HG03442 (cell line): Measurements from ENCODE around the gene SIX1.

Experiments used
- ATAC-seq: cut with Tn5 transposase; IDR thresholded peaks from one replicate; pipeline ENCODE4 v1.9.1; 2021; ENCODE audit warnings: mild to moderate bottlenecking, moderate library complexity; ENCODE audit not compliant: unreplicated experiment

SIX1 gene

DNA sequence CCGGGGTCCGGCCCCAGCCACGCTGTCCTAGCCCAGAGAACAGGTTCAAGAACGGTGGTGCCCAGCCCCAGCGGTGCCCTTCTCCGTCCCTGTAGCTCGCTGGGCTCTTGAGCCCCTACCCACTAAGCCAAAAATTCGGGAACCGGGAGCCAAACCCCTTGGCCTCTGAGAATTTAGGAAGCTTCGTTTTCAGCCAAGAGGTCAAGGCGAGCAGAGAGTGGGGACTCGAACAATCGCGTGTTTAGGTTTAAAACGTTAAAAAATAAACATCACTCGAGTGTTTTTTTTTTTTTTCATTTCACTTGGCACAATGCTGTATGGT, 6.2 kb downstream of the SIX1 start:
- no peak for ATAC-seq

DNA sequence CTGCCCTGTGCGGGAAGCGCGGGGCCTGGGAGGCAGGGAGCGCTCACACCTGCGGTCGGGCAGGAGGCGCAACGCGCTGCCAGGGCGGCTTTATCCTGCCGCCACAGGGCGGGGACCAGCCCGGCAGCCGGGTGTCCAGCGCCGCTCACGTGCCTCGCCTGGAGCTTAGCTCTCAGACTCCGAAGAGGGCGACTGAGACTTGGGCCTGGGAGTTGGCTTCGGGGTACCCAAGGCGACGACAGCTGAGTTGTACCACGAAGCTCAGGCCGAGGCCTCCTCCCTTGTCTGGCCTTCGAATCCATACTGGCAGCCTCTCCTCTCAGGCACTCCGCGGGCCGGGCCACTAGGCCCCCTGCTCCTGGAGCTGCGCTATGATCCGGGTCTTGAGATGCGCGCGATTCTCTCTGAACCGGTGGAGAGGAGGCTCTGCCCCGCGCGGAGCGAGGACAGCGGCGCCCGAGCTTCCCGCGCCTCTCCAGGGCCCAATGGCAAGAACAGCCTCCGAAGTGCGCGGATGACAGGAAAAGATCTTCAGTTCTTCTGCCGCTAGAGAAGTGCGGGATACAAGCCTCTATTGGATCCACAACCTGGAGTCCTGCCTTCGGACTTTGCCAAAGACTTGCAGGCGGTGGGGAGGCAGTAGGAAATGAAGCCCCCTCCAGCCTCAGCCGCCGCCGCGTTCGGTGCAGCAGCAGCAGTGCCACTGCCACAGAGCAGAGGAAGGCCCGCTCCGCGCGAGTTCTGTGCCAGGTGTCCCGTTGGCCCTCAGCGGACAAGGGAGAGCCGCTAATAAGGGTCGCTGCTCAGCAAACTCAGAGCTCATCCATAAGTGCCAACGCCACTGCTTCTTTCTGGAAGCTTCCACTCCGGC, 6.8 kb downstream of the SIX1 start:
- ATAC-seq: no peak

DNA sequence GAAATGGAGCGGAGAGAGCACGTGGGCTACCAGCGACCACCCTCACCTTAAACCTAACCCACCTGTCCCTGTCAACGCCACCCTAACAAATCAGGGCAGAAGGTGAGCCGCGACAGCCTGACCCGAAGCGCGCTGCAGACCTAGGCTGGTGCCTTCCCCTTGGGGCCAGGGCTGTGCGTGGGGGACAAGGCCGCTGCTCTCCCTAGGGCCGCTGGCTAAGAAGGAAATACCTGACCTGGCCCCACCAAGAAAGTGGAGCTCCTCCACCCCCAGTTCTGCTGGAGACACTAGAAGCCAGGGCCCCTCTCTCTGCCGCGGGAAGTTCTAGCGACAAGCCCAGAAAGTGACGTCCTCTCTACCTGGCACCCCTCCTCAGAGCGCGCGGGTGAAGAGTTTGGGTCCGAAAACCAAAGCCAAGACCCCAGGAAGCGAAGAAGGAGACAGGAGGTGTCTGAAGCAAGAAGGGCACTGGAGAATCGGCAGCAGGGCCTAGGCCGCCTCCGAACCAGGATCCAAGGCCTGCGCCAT, 7.5 kb downstream of the SIX1 start:
- no peak for ATAC-seq

DNA sequence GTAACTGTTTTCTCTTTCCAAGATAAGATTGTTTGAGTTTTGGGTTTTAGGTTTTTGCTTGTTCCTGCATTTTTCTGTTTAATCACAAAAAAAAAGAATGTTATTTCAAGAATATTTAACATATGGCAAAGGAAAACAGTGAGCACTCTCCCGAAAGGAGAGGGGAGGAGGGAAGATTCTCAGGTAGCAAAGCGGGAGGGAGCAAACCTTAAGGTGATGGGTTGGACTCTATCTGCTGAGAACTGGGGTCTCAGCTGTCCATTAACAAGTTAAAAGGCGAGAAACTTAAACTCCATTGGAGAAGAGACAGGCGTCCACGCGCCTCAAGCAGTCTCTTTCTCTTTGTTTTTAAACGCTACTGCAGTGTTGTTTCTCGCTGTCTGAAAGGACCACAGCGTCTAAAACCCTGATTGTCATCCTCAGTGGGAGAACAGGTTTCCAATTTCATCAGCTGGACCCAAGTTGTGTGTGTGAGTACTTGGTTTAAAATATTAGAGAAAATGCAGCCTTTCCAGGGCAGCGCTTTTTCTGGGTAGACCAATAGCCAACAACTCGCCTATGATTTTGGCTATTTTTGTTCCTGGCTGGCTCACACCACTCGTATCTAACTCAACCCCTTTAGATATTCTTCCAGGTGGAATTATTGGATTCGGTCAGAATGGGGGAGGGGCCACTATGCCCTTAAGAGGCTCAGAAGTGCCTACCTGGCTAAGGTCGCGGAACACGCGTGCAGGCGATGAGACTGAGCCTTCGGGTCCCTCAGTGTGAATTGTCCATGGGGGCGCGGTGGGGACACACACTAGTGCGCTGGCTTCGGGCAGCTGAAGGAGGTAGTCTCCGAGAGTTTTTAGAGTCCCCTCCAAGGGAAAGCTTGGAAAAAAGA, 8.2 kb downstream of the SIX1 start:
- ATAC-seq: no peak

DNA sequence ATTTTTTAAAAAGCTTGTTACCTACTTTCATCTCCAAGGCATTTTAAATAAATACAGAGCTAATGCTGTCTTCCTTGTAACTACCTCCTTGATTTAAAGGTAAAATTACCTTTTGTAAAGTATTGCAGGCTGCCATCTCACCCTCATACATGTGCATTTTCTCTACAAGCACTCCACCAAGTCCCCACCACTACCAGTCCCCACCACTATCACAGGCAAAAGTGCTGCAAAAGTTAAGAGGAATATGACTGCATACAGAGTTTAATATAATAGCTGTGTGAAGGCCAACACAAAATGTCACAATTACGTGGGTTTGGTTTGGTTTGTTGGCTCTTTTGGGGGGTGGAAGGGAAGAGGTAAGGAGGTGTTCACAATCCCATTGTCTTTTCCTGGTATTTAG, 9.6 kb downstream of the SIX1 start:
- ATAC-seq: no peak

DNA sequence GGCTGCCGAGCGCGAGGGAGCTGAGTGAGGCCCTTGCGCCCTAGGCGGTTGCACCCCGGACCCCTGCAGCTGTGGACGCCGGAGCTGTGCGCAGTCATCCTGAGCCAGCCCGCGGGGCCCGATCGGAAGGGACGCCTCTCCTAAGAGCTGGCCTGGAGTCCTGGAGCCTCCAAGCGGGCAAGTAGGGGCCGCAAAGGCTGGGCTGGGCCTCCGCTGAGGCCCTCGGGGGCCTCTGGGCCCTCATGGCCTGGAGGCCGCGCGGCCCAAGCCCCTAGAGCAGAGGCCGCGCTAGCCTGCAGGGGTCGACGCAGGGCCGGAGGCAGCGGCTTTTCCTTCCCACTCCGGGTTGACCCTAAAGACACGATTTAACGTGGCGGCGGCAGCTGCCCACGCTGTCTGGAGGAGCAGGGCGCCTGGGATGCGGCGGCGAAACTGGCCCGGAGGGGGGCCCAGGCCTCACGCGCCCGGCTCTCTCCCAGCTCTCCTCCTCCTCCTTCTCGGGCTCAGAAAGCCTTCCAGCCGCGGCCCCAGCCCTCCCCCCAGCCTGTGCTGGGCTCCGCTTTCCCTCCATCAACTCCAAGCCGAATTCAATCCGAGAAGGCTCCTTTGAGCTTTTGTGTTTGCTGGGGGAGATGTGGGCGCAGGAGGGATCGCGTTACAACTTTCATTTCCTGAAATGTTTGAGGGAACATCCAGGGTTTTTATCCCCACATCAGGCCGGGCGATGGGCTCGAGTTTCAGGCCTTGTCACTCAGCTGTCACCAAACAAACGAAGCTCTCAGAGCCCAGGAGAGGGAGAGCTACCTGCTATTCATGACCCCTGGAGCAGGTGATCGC, 11.6 kb downstream of the SIX1 start:
- ATAC-seq: no peak

DNA sequence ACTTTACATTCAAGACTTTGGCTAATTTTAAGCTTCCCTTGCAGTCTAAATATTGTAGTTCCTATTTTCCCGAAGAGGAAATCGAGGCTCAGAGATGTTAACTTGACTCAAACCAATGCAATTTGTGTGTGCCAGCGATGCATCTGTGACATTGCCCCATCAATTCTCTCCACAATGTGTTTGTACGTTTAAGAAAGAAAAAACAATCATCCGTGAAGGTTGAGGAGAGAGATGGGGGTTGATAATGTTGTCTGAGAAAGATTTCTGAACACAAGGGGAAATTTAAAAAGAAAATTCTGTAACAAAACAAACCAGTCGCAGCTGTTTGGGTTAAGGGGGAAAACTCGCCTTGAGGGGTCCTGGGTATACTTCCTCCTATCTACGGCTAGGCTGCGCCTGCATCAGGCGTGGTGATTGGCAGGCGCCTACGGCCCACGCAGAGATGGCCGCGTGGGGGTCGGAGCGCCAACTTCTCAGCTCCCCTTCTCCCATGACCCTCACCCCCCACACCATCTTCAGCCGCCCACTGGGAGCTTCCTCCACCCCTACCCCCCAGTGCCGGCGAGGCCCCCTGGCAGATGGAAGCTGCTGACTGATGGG, 12.3 kb downstream of the SIX1 start:
- ATAC-seq: no peak

DNA sequence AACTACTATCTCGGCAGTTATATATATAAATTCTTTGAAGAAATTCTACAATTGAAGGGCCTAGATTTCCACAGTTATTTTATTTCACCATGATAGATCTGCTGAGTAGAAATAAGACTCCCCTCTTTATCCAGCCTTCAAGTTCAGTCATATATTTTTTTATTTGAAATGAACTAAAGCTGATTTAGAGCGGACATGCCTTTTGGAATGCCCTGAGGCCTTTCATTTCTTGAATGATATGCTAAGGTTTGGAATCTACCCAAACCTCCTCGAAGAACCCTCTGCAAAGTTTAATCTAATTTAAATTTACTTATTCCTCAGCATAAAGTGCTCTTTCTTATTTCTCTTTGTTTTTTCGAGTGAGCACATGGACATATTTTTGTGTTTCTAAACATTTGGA, 15.1 kb downstream of the SIX1 start:
- ATAC-seq: no peak

DNA sequence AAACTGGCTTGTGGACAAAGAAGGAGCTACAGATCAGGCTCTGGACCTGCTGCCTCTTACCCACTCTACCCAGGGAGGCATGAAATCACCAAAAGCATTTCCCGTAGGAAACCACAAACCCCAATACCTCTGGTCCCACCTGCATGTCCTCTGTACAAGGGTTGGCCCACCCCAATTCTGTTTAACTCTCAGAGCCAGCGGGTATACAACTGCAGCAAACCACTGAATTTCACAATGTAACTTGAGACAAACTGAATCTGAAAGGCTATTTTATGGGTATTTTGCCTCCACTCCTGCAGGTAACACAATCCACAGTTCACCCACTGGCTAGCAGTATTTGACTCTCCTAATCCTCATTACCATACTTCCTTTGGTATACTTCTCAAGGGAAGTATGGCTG, 16.5 kb downstream of the SIX1 start:
- ATAC-seq: peak; percentile 32

DNA sequence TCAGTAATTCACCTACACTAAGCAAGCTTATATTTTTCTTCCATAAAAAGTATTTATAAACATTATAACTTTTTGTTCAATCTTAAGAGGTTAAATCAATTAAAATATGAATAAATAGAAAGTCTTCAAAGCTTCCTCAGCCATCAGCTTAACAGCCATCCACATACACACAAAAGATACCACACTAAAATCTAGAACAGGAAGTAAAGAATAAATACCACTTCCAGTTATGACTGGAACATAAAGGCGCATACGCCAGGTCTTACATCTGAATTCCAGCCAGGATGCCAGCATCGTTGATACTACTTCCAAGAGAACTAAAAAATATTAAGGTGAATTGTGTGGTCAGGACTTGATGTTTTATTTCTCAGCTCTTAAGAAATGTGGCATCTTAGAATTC, 17.0 kb downstream of the SIX1 start:
- peak; percentile 61 for ATAC-seq

DNA sequence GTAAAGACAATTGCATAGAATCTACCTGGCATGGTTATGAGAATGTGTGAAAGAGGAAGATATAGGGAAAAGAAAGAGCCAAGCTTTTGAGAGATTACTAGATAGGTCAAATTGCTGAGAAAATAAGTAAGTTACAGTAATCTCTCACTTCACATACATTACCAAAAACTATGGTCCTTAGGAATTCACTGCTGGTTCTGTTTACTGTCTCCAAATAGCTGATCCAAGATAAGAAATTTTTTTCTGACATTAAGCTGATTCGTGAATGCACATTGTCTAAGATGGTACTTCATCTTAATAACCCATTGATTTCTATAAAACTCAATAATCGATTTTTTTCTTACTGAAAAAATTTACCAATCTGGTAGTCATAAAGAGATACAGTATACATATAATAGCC, 17.4 kb downstream of the SIX1 start:
- ATAC-seq: no peak

DNA sequence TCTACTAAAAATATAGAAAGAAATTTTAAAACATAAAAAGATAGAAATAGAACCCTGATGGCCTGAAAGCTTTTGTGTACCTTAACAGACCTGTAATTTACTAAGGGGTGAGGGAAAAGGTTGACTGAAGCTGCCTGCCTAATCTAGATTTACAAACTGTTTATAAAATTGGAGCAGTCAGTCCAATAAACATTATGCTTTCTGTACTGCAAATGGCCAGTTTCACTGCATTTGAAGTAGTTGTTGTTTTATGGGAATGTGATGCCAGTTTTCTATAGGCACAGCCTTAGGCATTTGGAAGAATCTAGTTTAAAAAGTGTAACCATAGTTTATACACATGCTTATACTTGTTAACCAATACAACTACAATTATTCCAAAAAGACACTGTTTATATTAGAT, 19.1 kb downstream of the SIX1 start:
- ATAC-seq: no peak

DNA sequence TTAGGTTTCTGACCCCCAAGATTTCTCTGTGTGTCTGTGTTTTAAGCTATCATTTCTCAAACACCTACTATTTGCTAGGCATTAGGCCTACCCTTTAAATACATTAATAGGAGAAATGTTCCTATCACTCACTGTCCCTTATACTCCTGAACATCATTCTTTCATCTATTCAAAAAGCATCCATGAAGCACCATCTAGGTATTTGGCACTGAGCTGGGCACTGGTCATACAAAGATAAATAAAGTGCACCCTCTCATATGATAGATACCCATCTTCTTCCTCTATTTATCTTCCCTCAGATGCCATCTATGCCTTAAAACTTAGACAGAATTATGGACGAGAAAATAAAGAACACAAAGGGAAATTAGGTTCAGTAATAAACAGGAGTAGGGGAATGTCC, 20.4 kb downstream of the SIX1 start:
- no peak for ATAC-seq

DNA sequence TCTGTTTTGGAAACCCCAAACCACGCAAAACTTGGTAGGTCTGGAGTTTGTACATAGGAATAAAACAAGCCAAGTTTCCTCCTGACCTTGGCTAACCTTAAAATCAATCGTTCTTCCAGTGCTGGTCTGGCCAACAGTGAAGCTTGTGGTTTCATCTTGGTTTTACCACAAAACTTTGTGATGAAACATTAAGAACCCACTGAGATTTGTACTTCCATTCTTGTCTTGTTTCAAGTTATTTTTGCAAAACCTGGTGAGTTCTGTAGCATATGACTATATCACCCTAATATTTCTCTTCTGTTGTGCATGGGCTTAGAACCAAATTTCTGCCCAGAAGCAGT, 26.4 kb downstream of the SIX1 start:
- ATAC-seq: no peak

DNA sequence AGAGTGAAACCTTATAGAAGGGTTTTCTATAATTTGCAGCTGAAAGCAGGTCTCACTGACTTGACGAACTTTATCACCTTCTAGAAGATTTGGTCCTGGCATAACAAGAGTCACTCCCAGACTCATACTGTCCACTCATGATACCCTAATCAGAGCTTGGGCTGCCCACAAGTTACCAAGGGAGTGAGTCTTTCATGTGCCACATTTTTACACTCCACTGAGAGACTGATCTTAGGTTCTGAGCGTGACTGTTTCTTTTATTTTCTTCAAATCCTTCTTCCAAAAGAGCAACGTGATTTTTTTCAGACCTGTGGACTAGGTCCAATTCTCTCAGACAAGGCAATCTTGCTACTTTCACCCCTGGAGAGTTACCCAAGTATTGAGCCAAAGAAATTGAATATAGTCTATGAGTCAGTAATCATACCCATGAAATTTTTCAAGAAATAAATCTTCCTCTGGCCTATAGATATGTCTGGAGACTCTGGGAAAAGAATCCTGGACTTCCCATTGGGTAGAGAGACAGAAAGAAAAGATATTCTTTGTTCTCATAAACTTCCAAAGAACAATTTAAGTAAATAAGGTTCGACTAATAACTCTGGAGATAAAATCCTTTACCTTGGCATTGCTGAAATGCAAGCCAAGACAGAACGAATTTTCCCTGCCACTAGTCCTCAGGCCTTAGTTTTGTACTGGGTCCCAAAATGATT, 26.9 kb downstream of the SIX1 start:
- no peak for ATAC-seq

DNA sequence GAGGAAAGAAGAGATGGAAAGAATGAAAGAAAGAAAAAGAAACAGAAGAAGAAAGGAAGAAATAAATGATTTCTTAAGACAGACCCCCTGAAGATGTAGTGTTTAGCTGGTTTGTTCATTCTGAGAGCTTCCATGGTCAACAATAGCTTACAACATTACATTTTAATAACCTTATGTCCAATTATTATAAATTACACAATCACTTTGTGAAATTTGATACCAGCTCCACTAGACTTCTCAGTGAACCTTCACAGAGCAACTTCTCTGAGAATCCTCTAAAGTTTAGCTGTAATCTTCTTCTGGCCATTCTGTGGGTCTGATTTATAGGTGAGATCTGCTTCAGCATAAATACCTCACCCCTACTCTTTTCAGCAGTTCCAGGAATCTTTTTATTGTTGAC, 27.9 kb downstream of the SIX1 start:
- no peak for ATAC-seq

DNA sequence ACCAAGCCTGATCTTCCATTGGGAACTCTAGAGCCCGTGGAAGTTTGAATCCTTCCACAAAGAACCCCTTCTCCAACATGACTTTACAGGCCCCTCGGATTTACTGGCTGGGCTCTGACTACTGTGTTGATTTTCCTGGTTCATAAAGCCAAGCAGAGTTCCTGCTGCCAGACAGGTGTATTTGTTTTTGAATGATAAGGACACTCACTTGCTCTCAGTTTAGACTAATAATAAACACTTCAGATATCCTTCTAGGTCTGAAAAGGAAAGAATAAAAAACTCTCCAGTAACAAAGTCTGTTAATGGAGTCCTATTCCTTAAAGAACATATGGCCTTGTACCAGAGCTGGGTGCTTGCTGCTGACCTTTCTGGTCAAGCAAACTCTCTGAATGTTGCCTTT, 31.0 kb downstream of the SIX1 start:
- no peak for ATAC-seq

DNA sequence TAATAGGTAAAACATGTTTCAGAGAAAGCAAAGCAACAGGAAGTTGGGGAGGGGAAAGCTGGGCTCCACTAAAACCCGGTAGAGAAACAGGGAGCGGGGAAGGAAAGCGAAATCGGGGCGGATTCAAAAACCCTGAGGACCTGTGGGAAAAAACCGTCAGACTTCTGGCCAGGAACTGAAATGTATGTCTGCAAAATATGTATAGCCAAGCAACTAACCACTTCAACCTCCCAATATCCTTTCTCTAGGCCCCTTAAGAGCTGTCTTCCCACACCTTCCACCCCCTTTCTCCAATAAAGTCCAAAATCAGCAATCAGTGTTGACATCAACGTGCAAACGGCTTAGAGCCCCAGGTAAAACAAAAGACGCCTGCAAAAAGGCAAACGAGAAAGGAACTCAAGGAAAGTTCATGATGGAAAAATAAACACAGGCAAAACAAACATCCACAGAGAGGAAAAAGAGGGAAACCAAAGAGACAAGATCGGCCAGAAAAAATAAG, 32.8 kb downstream of the SIX1 start:
- no peak for ATAC-seq

DNA sequence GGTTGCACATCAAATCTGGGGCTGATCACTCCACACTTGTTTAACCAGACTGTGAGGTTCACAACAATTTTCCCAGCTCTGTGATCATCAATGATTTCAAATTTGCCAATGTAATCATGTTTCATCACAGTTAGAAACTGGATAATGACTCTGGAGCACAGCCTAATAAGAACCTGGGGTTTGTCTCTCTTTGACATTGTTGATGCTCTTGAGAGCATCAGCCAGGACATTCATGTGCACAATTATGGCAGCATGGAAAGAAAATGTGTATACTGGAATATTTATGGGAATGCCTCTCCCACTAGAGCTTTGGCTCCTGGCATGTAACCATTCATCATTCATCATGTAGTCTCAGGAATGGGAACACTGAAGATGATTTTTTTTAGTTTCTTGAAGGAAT, 47.0 kb downstream of the SIX1 start:
- no peak for ATAC-seq

DNA sequence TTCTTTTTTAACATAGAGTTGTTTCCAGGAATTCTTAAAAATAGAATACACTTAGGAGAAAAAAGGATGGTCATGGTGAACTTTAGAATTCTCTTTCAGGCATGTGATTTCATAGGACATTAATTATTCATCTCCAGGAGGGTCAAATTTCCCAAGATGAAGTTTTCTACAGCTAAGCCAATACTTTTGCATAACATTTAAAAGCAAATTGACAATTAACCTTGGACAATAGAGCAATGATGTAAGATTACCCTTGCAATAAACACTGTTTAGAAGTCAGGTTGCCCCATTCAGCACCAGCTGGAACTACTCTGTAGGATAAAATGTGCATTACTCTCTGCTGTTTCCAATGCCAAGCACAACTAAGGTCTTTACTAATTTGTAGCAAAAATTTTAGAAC, 49.5 kb downstream of the SIX1 start:
- no peak for ATAC-seq
